MM.1S (cell line): ENCODE measurements around the gene HOXC13.

Experiments used
- CTCF ChIP-seq: fragments of 300-600 bp; sonication (generic); IDR thresholded peaks from 2 replicates; pipeline ENCODE4 v1.5.1; 2016; ENCODE audit warnings: antibody characterized with exemption, low read length, mixed read lengths
- EZH2phosphoT487 ChIP-seq: fragments of 300-600 bp; sonication (generic); IDR thresholded peaks from 2 replicates; pipeline ENCODE4 v1.6.1; 2018; ENCODE audit warnings: antibody characterized with exemption, low read length

GRCh38 chr12:53965281-53966084 lies 26.9 kb downstream of the HOXC13 start:
- TF ChIP-seq EZH2phosphoT487 (no peak), CTCF (no peak)
